ENCODE results near the gene CYFIP1. TPM values are rescaled to one million over a fixed set of nuclear protein-coding genes. Genes with fewer than 3 reads are reported as not detected.

CYFIP1 gene
- polyA plus RNA-seq, 12 donors: 45.7 to 86.4 (median 54.5) TPM; not detected in 1

- no peak for DNase-seq
Measured at GRCh38 chr15:22973987-22974386, 6.2 kb downstream of the CYFIP1 start.

- DNase-seq: no peak
Measured at GRCh38 chr15:22973286-22973685, 6.9 kb downstream of the CYFIP1 start.

GRCh38 chr15:22969489-22969888 lies 10.7 kb downstream of the CYFIP1 start:
- no peak for DNase-seq

GRCh38 chr15:22968366-22968765 lies 11.8 kb downstream of the CYFIP1 start:
- no peak for DNase-seq

GRCh38 chr15:22967084-22967770 lies 12.9 kb downstream of the CYFIP1 start:
- no peak for DNase-seq

GRCh38 chr15:22966321-22967083 lies 13.7 kb downstream of the CYFIP1 start:
- no peak for DNase-seq

- DNase-seq: no peak
Measured at GRCh38 chr15:22963641-22964040, 16.5 kb downstream of the CYFIP1 start.

- no peak for DNase-seq
Measured at GRCh38 chr15:22962611-22963010, 17.6 kb downstream of the CYFIP1 start.

GRCh38 chr15:22961762-22962161 lies 18.4 kb downstream of the CYFIP1 start:
- no peak for DNase-seq

GRCh38 chr15:22960556-22960955 lies 19.6 kb downstream of the CYFIP1 start:
- DNase-seq: no peak

GRCh38 chr15:22960126-22960525 lies 20.0 kb downstream of the CYFIP1 start:
- no peak for DNase-seq

- DNase-seq: no peak
Measured at GRCh38 chr15:22959321-22960101, 20.7 kb downstream of the CYFIP1 start.

- DNase-seq: no peak
Measured at GRCh38 chr15:22958487-22959280, 21.5 kb downstream of the CYFIP1 start.

- no peak for DNase-seq
Measured at GRCh38 chr15:22956978-22957260, 23.2 kb downstream of the CYFIP1 start.

GRCh38 chr15:22956257-22956977 lies 23.8 kb downstream of the CYFIP1 start:
- no peak for DNase-seq

GRCh38 chr15:22955544-22956119 lies 24.5 kb downstream of the CYFIP1 start:
- no peak for DNase-seq

GRCh38 chr15:22954798-22955543 lies 25.2 kb downstream of the CYFIP1 start:
- no peak for DNase-seq

- no peak for DNase-seq
Measured at GRCh38 chr15:22954326-22954725, 25.8 kb downstream of the CYFIP1 start.

- no peak for DNase-seq
Measured at GRCh38 chr15:22952796-22953579, 27.2 kb downstream of the CYFIP1 start.
